ENCODE data around the gene RPS19BP1. TPM values are rescaled to one million over a fixed set of nuclear protein-coding genes. Genes with fewer than 3 reads are reported as not detected.
A peak's percentile ranks its signal among the peaks of the same experiment; 100 is the strongest.

Gene RPS19BP1
- total RNA-seq, 1 donor from 2014 or later, result 72.6 TPM

- DNase-seq (ENCODE audit: low read depth, low spot score), result no peak
- Mint-ChIP-seq H3K4me3 (peak overlapping the region; percentile 66), H3K27me3 (ENCODE audit: low read depth) (no peaks in the 10 kb centered on the region), H3K27ac (ENCODE audit: unreplicated experiment) (no peak overlapping the region), H3K9me3 (no peaks in the 10 kb centered on the region), H3K36me3 (ENCODE audit: low read depth) (no peaks in the 10 kb centered on the region), H3K4me1 (peaks cover 45% of the 10 kb centered on the region)
- TF ChIP-seq CTCF (conservative IDR thresholded peaks at IDR 0.05), result no peak
These were observed 32.4 kb downstream of the RPS19BP1 start for GRCh38 chr22:39500101-39500500.

- H3K4me1 Mint-ChIP-seq, result peaks cover 44% of the 10 kb centered on the region
- no peaks in the 10 kb centered on the region for H3K36me3 Mint-ChIP-seq (ENCODE audit: low read depth)
- peak overlapping the region; percentile 51 for H3K4me3 Mint-ChIP-seq
- DNase-seq (ENCODE audit: low read depth, low spot score), result no peak
- H3K27me3 Mint-ChIP-seq (ENCODE audit: low read depth), result no peaks in the 10 kb centered on the region
- TF ChIP-seq CTCF (conservative IDR thresholded peaks at IDR 0.05), result no peak
- H3K9me3 Mint-ChIP-seq, result no peaks in the 10 kb centered on the region
- H3K27ac Mint-ChIP-seq (ENCODE audit: unreplicated experiment), result peak overlapping the region; percentile 86
These were observed 33.7 kb downstream of the RPS19BP1 start for GRCh38 chr22:39498802-39499201.

GRCh38 chr22:39498368-39498767 lies 34.2 kb downstream of the RPS19BP1 start:
- Mint-ChIP-seq H3K4me3 (peak overlapping the region; percentile 51), H3K27ac (ENCODE audit: unreplicated experiment) (peak overlapping the region; percentile 22), H3K36me3 (ENCODE audit: low read depth) (no peaks in the 10 kb centered on the region), H3K4me1 (peaks cover 40% of the 10 kb centered on the region), H3K9me3 (no peaks in the 10 kb centered on the region), H3K27me3 (ENCODE audit: low read depth) (no peaks in the 10 kb centered on the region)
- no peak for DNase-seq (ENCODE audit: low read depth, low spot score)
- no peak for TF ChIP-seq CTCF (conservative IDR thresholded peaks at IDR 0.05)

- H3K9me3 Mint-ChIP-seq, result no peaks in the 10 kb centered on the region
- peaks cover 32% of the 10 kb centered on the region for H3K4me1 Mint-ChIP-seq
- no peak overlapping the region for H3K27ac Mint-ChIP-seq (ENCODE audit: unreplicated experiment)
- TF ChIP-seq CTCF (conservative IDR thresholded peaks at IDR 0.05), result no peak
- no peak for DNase-seq (ENCODE audit: low read depth, low spot score)
- no peak overlapping the region for H3K4me3 Mint-ChIP-seq
- H3K27me3 Mint-ChIP-seq (ENCODE audit: low read depth), result no peaks in the 10 kb centered on the region
- no peaks in the 10 kb centered on the region for H3K36me3 Mint-ChIP-seq (ENCODE audit: low read depth)
These were observed 35.1 kb downstream of the RPS19BP1 start for GRCh38 chr22:39497429-39497828.

GRCh38 chr22:39496131-39496838 lies 36.3 kb downstream of the RPS19BP1 start:
- Mint-ChIP-seq H3K9me3 (no peaks in the 10 kb centered on the region), H3K36me3 (ENCODE audit: low read depth) (no peaks in the 10 kb centered on the region), H3K27ac (ENCODE audit: unreplicated experiment) (no peak overlapping the region), H3K4me1 (peaks cover 22% of the 10 kb centered on the region), H3K27me3 (ENCODE audit: low read depth) (no peaks in the 10 kb centered on the region), H3K4me3 (peak overlapping the region; percentile 79)
- DNase-seq (ENCODE audit: low read depth, low spot score), result peak; percentile 65
- TF ChIP-seq CTCF (conservative IDR thresholded peaks at IDR 0.05), result peak; percentile 81

Data from neural crest cell (in vitro differentiated cells).